HepG2 (cell line): ENCODE data around the gene CCN2. TPM values are rescaled to one million over a fixed set of nuclear protein-coding genes. Genes with fewer than 3 reads are reported as not detected.

Source experiments
- BCL3 ChIP-seq: sonication (generic); formaldehyde crosslinking; IDR thresholded peaks from 2 replicates; pipeline ENCODE4 v1.5.1; 2020; ENCODE audit warnings: mild to moderate bottlenecking, missing genetic modification reagents, moderate library complexity
- DDIT3 ChIP-seq: sonication (generic); formaldehyde crosslinking; IDR thresholded peaks from 2 replicates; pipeline ENCODE4 v1.4.0; 2020; ENCODE audit warnings: mild to moderate bottlenecking, missing genetic modification reagents
- FOSL1 ChIP-seq: sonication (generic); formaldehyde crosslinking; IDR thresholded peaks from 2 replicates; pipeline ENCODE4 v1.9.0; 2021; ENCODE audit warnings: missing genetic modification reagents, borderline replicate concordance
- IKZF1 ChIP-seq: fragments of 450-650 bp; IDR thresholded peaks from 2 replicates; pipeline ENCODE4 v1.7.1; 2016
- MTA1 ChIP-seq: sonication (generic); formaldehyde crosslinking; IDR thresholded peaks from 2 replicates; pipeline ENCODE4 v1.4.0; 2020; ENCODE audit warnings: missing genetic modification reagents, mild to moderate bottlenecking, borderline replicate concordance
- NONO ChIP-seq, 2 experiments: fragments of 450-650 bp in 1 of 2; sonication (generic) in 1 of 2; formaldehyde crosslinking in 1 of 2; IDR thresholded peaks in 1 of 2; conservative IDR thresholded peaks in 1 of 2; 2 replicates each; pipeline versions ENCODE4 v1.6.1 to v1.8.0; 2017 to 2022; ENCODE audit warnings: mild to moderate bottlenecking in 1 of 2, missing genetic modification reagents in 1 of 2, moderate library complexity in 1 of 2
- PCBP2 ChIP-seq: fragments of 200-400 bp; formaldehyde crosslinking; optimal IDR thresholded peaks from 2 replicates; pipeline ENCODE3; 2018; ENCODE audit warnings: low read length, low read depth; ENCODE audit not compliant: poor library complexity, severe bottlenecking
- RELA ChIP-seq: sonication (generic); formaldehyde crosslinking; IDR thresholded peaks from 2 replicates; pipeline ENCODE4 v1.4.0; 2020; ENCODE audit warnings: missing genetic modification reagents
- REXO4 ChIP-seq: sonication (generic); formaldehyde crosslinking; IDR thresholded peaks from 2 replicates; pipeline ENCODE4 v1.8.0; 2022; ENCODE audit warnings: missing genetic modification reagents, mild to moderate bottlenecking, borderline replicate concordance
- RFX3 ChIP-seq: IDR thresholded peaks from 2 replicates; pipeline ENCODE4 v1.6.1; 2016; ENCODE audit warnings: missing biosample characterization, missing genetic modification reagents
- SSRP1 ChIP-seq: IDR thresholded peaks from 2 replicates; pipeline ENCODE4 v1.6.1; 2016; ENCODE audit warnings: control low read depth
- TAF1 ChIP-seq: sonication (generic); formaldehyde crosslinking; IDR thresholded peaks from 2 replicates; pipeline ENCODE4 v1.4.0; 2020; ENCODE audit warnings: missing genetic modification reagents
- ZBTB21 ChIP-seq: sonication (generic); formaldehyde crosslinking; IDR thresholded peaks from 2 replicates; pipeline ENCODE4 v1.4.0; 2020; ENCODE audit warnings: missing genetic modification reagents
- ZNF234 ChIP-seq: sonication (generic); formaldehyde crosslinking; conservative IDR thresholded peaks from 2 replicates; pipeline ENCODE4 v1.5.1; 2020; ENCODE audit warnings: mild to moderate bottlenecking, missing genetic modification reagents
- ZNF446 ChIP-seq: sonication (generic); formaldehyde crosslinking; IDR thresholded peaks from 2 replicates; pipeline ENCODE4 v1.5.0; 2020; ENCODE audit warnings: mild to moderate bottlenecking, missing genetic modification reagents
- ZNF773 ChIP-seq: sonication (generic); formaldehyde crosslinking; IDR thresholded peaks from 2 replicates; pipeline ENCODE4 v1.4.0; 2020; ENCODE audit warnings: missing genetic modification reagents, borderline replicate concordance
- ZNF850 ChIP-seq: sonication (generic); formaldehyde crosslinking; conservative IDR thresholded peaks from 2 replicates; pipeline ENCODE4 v1.9.0; 2021; ENCODE audit warnings: mild to moderate bottlenecking, missing genetic modification reagents
- ZSCAN22 ChIP-seq: sonication (generic); formaldehyde crosslinking; IDR thresholded peaks from 2 replicates; pipeline ENCODE4 v1.4.0; 2020; ENCODE audit warnings: mild to moderate bottlenecking, missing genetic modification reagents
- polyA plus RNA-seq, 8 experiments: library from polyadenylated mRNA; depleted of rRNA in 3 of 8; stranded (reverse) in 7 of 8; unstranded in 1 of 8; fragments of >200 nt; fragmentation: Illumina TruSeq in 4 of 8; extraction: Trizol in 4 of 8; gene quantifications; 2 replicates each; pipeline versions ENCODE4 v1.2.1 to v1.2.3, GENCODE V29; 2011 to 2016; ENCODE audit warnings: low read depth in 4 of 8, missing spikeins in 1 of 8, mixed read lengths in 1 of 8; ENCODE audit not compliant: insufficient read depth in 1 of 8
- total RNA-seq, 5 experiments: library from RNA; depleted of rRNA; stranded (reverse); fragments of >200 nt; fragmentation: Illumina TruSeq; extraction: Trizol; gene quantifications; 2 replicates each; pipeline ENCODE4 v1.2.3, GENCODE V29; 2016; ENCODE audit warnings: low read depth in 1 of 5
- TF ChIP-seq, protein P1 (sequence below): sonication (generic); formaldehyde crosslinking; IDR thresholded peaks from 2 replicates; pipeline ENCODE4 v1.4.0; 2020; ENCODE audit warnings: mild to moderate bottlenecking, missing genetic modification reagents
- TF ChIP-seq, protein P2 (sequence below): sonication (generic); formaldehyde crosslinking; IDR thresholded peaks from 2 replicates; pipeline ENCODE4; 2020; ENCODE audit warnings: missing genetic modification reagents, mild to moderate bottlenecking, borderline replicate concordance
- TF ChIP-seq, protein P3 (sequence below): sonication (generic); formaldehyde crosslinking; IDR thresholded peaks from 2 replicates; pipeline ENCODE4 v1.8.1; 2023; ENCODE audit warnings: missing genetic modification reagents, inconsistent platforms, borderline replicate concordance

Gene CCN2
- total and polyA plus RNA-seq, 2 of the 13 experiments (the other 11 are each of a cell fraction or from before 2014, with no cell fraction given): 34.7 to 316 TPM

DNA sequence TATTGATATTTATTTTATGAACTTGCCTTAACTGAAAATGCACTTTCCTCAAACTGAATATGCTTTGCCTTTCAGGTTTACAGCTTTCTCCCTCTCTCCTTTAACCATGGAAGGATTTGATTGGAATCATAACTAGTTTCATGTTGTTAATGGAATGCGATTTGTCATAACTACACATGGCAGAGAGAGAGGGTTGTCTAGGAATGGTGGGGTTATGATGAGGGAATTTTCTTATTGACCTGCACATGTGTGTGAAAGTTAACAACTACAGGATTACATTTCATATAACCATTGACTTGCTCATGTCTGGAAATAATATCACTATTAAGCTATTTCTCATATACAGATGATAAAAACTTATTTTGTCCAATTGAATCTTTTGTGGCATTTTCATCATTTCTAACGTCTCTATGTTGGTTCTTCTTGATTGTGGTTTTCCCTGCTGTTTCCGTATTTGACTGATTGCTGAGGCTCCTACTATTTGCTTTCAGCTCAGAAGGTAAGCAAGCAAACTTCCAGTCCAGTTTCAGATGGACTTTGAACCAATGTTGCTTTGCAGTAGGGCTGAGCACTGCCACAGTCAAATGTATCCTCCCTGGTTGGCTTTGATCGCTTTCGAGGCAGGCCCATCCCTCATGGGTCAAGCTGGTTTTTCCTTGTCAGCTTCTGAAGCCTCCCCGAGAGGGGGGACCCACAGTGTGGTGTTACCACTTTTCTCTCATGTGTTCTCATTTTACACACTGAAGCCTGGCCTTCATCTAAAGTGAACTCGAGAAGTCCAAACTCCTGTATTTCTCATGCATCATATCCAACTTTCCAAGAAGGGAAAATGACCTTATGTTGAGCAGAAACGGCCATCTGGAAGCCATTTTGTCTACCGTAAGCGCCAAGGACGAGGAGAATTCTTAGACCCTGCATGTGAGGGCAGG lies 7.6 kb upstream of the CCN2 start (continued):
- TF ChIP-seq MTA1 (CRISPR knock-in tag) (0 out of 2 replicates have a peak, but pooled peaks have one; percentile 63), FOSL1 (no peak), DDIT3 (CRISPR knock-in tag) (peak; percentile 88; the same call in 1 of the 2 replicates), TAF1 (CRISPR knock-in tag) (peak; percentile 53), ZNF773 (CRISPR knock-in tag) (no peak; the same call in 1 of the 2 replicates), RELA (peak; percentile 77; the same call in 1 of the 2 replicates), ZNF234 (no peak), BCL3 (CRISPR knock-in tag) (peak; percentile 88; the same call in 1 of the 2 replicates), NONO (IDR thresholded peaks at IDR 0.05) (no peak), NONO (CRISPR knock-in tag; conservative IDR thresholded peaks at IDR 0.05) (peak; percentile 82), IKZF1 (no peak), RFX3 (peak; percentile 37; the same call in 1 of the 2 replicates), PCBP2 (no peak), ZNF446 (CRISPR knock-in tag) (no peak), SSRP1 (CRISPR knock-in tag) (no peak; the same call in 1 of the 2 replicates), ZBTB21 (0 out of 2 replicates have a peak, but pooled peaks have one; percentile 58), ZNF850 (CRISPR knock-in tag) (no peak), REXO4 (CRISPR knock-in tag) (no peak), ZSCAN22 (CRISPR knock-in tag) (no peak)
- TF ChIP-seq, protein P1, sequence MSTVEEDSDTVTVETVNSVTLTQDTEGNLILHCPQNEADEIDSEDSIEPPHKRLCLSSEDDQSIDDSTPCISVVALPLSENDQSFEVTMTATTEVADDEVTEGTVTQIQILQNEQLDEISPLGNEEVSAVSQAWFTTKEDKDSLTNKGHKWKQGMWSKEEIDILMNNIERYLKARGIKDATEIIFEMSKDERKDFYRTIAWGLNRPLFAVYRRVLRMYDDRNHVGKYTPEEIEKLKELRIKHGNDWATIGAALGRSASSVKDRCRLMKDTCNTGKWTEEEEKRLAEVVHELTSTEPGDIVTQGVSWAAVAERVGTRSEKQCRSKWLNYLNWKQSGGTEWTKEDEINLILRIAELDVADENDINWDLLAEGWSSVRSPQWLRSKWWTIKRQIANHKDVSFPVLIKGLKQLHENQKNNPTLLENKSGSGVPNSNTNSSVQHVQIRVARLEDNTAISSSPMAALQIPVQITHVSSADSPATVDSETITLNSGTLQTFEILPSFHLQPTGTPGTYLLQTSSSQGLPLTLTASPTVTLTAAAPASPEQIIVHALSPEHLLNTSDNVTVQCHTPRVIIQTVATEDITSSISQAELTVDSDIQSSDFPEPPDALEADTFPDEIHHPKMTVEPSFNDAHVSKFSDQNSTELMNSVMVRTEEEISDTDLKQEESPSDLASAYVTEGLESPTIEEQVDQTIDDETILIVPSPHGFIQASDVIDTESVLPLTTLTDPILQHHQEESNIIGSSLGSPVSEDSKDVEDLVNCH (CRISPR knock-in tag): no peak
- TF ChIP-seq, protein P2, sequence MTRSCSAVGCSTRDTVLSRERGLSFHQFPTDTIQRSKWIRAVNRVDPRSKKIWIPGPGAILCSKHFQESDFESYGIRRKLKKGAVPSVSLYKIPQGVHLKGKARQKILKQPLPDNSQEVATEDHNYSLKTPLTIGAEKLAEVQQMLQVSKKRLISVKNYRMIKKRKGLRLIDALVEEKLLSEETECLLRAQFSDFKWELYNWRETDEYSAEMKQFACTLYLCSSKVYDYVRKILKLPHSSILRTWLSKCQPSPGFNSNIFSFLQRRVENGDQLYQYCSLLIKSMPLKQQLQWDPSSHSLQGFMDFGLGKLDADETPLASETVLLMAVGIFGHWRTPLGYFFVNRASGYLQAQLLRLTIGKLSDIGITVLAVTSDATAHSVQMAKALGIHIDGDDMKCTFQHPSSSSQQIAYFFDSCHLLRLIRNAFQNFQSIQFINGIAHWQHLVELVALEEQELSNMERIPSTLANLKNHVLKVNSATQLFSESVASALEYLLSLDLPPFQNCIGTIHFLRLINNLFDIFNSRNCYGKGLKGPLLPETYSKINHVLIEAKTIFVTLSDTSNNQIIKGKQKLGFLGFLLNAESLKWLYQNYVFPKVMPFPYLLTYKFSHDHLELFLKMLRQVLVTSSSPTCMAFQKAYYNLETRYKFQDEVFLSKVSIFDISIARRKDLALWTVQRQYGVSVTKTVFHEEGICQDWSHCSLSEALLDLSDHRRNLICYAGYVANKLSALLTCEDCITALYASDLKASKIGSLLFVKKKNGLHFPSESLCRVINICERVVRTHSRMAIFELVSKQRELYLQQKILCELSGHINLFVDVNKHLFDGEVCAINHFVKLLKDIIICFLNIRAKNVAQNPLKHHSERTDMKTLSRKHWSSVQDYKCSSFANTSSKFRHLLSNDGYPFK (CRISPR knock-in tag): peak; percentile 77
- TF ChIP-seq, protein P3, sequence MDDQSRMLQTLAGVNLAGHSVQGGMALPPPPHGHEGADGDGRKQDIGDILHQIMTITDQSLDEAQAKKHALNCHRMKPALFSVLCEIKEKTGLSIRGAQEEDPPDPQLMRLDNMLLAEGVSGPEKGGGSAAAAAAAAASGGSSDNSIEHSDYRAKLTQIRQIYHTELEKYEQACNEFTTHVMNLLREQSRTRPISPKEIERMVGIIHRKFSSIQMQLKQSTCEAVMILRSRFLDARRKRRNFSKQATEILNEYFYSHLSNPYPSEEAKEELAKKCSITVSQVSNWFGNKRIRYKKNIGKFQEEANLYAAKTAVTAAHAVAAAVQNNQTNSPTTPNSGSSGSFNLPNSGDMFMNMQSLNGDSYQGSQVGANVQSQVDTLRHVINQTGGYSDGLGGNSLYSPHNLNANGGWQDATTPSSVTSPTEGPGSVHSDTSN: no peak
